Stomach smooth muscle (tissue), 2 donors: ENCODE measurements around the gene CHN2.

Experiments used
- H3K27ac ChIP-seq: one replicate; pipeline ENCODE4 v1.7.0; 2013; ENCODE audit warnings: mild to moderate bottlenecking, low read length, inconsistent platforms
- H3K27me3 ChIP-seq, 2 donors: one replicate each; pipeline ENCODE4 v1.7.0; 2013; ENCODE audit warnings: low read length in 2 of 2; ENCODE audit not compliant: insufficient read depth in 2 of 2, control insufficient read depth in 1 of 2
- H3K36me3 ChIP-seq, 2 donors: one replicate each; pipeline ENCODE4 v1.7.0; 2013; ENCODE audit warnings: low read length in 2 of 2; ENCODE audit not compliant: control insufficient read depth in 2 of 2, insufficient read depth in 2 of 2
- H3K4me1 ChIP-seq: one replicate; pipeline ENCODE4 v1.7.0; 2013; ENCODE audit warnings: low read length; ENCODE audit not compliant: control insufficient read depth, insufficient read depth
- H3K4me3 ChIP-seq, 2 donors: one replicate each; pipeline ENCODE4 v1.7.0; 2013; ENCODE audit warnings: low read length in 2 of 2
- H3K9ac ChIP-seq, 2 donors: one replicate each; pipeline ENCODE4 v1.7.0; 2013; ENCODE audit warnings: low read length in 2 of 2, mild to moderate bottlenecking in 1 of 2
- H3K9me3 ChIP-seq, 2 donors: one replicate each; pipeline ENCODE4 v1.7.0; 2013; ENCODE audit warnings: low read length in 2 of 2; ENCODE audit not compliant: control insufficient read depth in 2 of 2
- donor health status: healthy.
- donor health status: Pancreatic carcinoma.

CHN2 gene

DNA sequence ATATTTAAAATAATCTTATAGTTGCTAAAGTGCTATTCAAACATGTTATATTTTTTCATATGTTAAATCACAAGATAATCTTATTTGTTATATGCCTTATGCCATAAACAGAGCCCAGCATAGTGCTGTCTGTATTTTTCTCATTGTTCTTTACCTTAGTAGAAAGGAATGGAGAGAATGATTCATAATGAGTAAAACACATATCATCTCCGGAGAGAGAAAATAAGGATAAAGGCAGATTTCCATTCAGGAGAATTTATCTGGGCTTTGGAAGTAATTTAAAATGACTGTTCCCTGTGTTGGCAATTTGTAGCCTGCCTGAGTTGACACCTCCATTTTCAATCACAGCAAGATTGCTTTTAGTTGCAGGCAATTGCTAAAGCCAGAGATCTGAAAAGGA is 30.2 kb downstream of the CHN2 start:
- Histone ChIP-seq H3K27me3 (no peaks in the 10 kb centered on the region), H3K9me3 (peaks cover 0 to 2% of the 10 kb centered on the region in 2 donors)

DNA sequence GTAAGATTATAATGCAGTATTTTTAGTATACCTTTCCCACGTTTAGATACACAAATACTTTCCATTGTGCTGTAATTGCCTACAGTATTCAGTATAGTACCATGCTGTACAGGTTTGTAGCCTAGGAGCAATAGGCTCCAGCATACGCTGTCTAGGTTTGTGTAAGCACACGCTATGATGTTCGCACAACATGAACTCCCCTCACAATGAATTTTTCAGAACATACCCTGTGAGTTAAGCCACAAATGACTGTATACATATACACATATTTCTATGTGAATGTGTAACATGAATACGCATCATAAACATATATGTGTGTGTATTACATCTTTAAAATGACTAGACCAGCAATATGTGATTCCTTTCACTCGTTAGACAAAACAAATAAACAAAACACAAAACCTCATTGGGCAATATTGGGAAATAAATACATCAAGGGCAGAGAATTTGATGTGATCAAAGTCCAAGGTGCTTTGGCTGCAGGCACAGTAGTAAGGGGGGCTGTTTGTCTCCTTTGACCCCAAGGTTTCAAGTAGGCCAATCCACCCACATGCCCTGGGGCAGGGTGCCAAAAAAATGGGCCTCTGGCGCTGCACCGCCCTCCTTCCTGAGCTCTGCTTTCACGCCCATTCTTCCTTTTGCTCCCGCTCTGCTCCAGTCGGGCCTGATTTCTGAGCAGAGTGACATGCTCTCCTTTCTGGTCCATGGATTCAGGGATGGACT is 33.9 kb downstream of the CHN2 start:
- no peaks in the 10 kb centered on the region for H3K27me3 ChIP-seq
- H3K4me1 ChIP-seq = no peaks in the 10 kb centered on the region
- H3K9me3 ChIP-seq = no peaks in the 10 kb centered on the region
- no peak overlapping the region for H3K27ac ChIP-seq
- no peaks in the 10 kb centered on the region for H3K36me3 ChIP-seq
- H3K4me3 ChIP-seq = no peak overlapping the region
- H3K9ac ChIP-seq = no peak overlapping the region

More for the DNA sequence above, 30.2 kb downstream of the CHN2 start:
- Histone ChIP-seq H3K36me3 (no peaks in the 10 kb centered on the region), H3K27ac (no peak overlapping the region), H3K4me1 (no peaks in the 10 kb centered on the region), H3K4me3 (no peak overlapping the region), H3K9ac (no peak overlapping the region)

DNA sequence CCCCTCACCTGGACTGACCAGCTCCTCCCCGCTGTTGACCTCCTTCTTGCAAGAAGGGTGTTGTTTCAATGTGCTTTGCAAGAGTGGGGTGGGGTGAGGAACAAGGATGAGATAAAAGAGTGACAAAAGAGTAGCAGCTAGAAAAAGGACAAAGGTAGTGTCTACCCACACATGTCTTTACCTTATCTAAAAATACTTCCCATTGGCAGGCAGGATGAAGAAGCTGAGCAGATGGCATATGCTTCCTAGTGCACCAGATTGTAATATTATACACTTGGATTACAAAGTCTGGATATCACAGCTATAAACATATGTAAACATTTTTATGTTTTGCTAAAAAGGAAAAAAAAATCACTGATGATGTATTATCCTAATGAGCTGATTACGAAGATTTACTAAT is 34.5 kb downstream of the CHN2 start:
- no peak overlapping the region for H3K9ac ChIP-seq
- H3K27ac ChIP-seq = no peak overlapping the region

DNA sequence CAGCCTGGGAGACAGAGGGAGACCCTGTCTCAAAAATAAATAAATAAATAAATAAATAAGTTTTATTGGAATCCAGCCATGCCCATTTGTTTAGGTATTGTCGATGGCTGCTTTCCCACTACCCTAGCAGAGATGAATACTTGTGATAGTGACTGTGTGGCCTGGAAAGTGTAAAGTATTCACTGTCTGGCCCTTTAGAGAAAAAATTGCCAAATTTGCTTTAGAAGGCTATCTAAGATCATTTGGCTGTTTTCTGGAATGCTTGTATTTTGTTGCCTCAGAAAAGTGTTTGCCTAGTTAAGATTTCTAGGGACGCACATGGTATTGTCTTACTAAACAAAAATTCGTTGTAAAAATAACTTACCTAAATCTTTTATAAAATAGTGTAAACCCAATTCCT is 35.4 kb downstream of the CHN2 start:
- Histone ChIP-seq H3K9ac (no peak overlapping the region), H3K27me3 (no peaks in the 10 kb centered on the region), H3K27ac (no peak overlapping the region), H3K9me3 (no peaks in the 10 kb centered on the region), H3K4me3 (no peak overlapping the region), H3K4me1 (no peaks in the 10 kb centered on the region), H3K36me3 (no peaks in the 10 kb centered on the region)

More for the DNA sequence above, 34.5 kb downstream of the CHN2 start:
- Histone ChIP-seq H3K27me3 (no peaks in the 10 kb centered on the region), H3K4me1 (no peaks in the 10 kb centered on the region), H3K9me3 (no peaks in the 10 kb centered on the region), H3K4me3 (no peak overlapping the region), H3K36me3 (no peaks in the 10 kb centered on the region)

DNA sequence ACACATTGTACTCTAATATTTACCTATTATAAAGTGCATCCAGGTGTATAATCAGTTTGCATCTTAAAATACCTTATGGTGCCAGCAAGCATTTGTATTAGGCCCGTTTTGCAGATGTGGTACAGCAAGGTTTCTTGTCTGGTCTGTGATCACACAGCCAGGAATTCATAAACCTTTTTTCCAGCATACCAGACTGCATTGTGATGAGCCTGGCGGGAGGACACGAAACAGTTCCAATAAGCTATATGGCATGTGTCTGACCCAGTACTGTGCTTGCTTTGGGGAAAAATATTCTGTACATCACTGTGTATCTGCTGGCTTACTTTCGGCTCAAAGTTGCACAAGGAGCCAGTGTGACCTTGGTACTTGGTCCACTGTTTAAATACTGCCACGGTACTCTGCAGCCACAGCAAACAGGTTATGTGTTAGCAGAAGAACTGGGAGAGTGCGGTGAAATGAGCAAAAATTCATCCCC is 36.3 kb downstream of the CHN2 start:
- Histone ChIP-seq H3K9me3 (no peaks in the 10 kb centered on the region), H3K27ac (no peak overlapping the region), H3K36me3 (no peaks in the 10 kb centered on the region), H3K9ac (no peak overlapping the region), H3K4me3 (no peak overlapping the region), H3K4me1 (no peaks in the 10 kb centered on the region), H3K27me3 (no peaks in the 10 kb centered on the region)

DNA sequence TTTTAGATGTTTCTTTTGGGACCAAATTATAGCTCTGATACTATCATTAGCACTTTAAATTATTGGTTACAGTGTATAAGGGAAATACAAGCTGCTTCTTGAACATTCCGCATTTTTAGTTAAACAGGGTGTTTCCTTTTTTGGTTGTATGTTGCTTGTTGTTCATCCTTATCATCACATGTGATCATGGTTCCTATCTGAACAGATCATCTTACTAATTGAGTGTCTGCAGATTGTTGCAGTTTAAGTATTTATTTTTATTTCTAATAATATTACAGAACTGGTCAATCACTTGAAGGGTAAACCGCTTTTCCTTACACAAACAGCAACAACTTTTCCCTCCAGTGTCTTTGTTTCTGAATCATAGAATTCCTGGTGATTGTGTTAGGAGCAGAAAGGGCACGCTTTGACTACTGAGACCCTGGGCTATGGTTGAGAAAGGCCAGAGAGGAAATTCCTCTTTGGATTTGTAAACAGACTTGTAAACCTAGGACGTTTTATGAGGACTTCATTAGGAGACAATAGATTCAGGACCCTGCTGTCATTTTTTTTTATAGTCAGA is 37.2 kb downstream of the CHN2 start:
- Histone ChIP-seq H3K27ac (no peak overlapping the region), H3K36me3 (no peaks in the 10 kb centered on the region), H3K4me1 (no peaks in the 10 kb centered on the region), H3K27me3 (no peaks in the 10 kb centered on the region), H3K4me3 (no peak overlapping the region), H3K9me3 (no peaks in the 10 kb centered on the region), H3K9ac (no peak overlapping the region)

DNA sequence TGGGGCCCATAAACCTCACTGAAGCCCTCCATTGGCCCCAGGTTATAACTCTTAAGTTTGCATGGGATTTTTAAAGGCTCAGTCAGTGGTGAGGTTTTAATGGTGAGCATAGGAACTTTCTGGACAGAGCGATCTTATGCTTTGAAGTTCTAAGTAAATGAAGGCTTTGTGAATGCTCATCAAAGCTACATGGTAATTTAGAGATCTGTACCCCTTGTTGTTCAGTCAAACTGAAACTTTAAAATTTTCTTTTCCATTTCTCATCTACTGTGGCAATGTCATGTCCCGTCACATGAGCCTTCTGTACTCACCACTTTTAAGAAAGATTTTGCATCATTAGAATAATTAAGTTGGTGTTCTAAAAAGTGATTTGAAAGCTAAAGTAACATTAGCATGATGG is 39.9 kb downstream of the CHN2 start:
- no peaks in the 10 kb centered on the region for H3K9me3 ChIP-seq
- H3K27ac ChIP-seq = no peak overlapping the region
- H3K36me3 ChIP-seq = no peaks in the 10 kb centered on the region
- no peak overlapping the region for H3K9ac ChIP-seq
- no peaks in the 10 kb centered on the region for H3K4me1 ChIP-seq
- H3K4me3 ChIP-seq = no peak overlapping the region
- H3K27me3 ChIP-seq = no peaks in the 10 kb centered on the region

DNA sequence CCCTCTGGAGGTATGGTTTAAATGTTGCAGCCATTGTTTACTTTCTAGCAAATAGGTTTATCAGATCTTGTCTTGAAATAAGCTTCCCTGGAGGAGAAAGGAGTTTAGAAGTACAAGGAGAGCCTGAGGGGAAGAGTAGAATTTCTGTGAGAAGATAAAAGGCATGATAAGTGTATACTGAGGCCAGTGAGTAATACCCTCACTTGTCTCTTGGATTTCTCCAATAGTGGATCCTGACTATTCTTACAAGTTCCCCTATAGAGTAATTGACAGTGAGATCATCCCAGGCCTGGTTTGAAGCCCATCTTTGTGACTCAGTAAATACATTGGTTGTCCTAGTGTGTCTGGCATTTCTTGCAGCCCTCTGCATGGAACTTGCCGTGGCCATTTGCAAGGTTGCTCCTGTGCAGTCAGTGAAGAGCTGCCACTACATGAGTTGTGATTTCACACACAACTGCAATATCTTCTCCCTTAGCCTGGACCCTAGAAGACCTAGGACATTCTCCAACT is 41.6 kb downstream of the CHN2 start:
- no peaks in the 10 kb centered on the region for H3K27me3 ChIP-seq
- H3K4me3 ChIP-seq = no peak overlapping the region
- H3K9me3 ChIP-seq = no peaks in the 10 kb centered on the region
- no peaks in the 10 kb centered on the region for H3K36me3 ChIP-seq
- no peak overlapping the region for H3K27ac ChIP-seq
- no peaks in the 10 kb centered on the region for H3K4me1 ChIP-seq
- no peak overlapping the region for H3K9ac ChIP-seq

DNA sequence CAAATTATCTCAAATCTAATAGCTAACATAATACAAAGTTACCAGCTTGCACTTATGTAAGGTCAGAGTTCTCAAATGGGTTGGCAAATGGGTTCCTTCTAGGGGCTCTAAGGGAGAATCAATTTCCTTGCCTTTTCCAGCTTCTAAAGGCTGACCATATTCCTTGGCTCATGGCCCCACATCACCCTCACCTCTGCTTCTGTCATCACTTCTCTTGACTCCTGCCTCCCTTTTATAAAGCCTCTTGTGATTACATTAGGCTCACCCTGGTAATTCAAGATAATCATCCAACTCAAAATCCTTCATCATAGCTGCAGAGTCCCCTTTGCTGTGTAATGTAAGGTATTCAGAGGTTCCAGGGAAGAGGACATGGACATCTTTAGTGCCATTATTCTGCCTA is 42.1 kb downstream of the CHN2 start:
- H3K9ac ChIP-seq = no peak overlapping the region
- H3K27me3 ChIP-seq = no peaks in the 10 kb centered on the region
- no peaks in the 10 kb centered on the region for H3K36me3 ChIP-seq
- H3K4me3 ChIP-seq = no peak overlapping the region
- H3K4me1 ChIP-seq = no peaks in the 10 kb centered on the region
- no peak overlapping the region for H3K27ac ChIP-seq
- no peaks in the 10 kb centered on the region for H3K9me3 ChIP-seq

DNA sequence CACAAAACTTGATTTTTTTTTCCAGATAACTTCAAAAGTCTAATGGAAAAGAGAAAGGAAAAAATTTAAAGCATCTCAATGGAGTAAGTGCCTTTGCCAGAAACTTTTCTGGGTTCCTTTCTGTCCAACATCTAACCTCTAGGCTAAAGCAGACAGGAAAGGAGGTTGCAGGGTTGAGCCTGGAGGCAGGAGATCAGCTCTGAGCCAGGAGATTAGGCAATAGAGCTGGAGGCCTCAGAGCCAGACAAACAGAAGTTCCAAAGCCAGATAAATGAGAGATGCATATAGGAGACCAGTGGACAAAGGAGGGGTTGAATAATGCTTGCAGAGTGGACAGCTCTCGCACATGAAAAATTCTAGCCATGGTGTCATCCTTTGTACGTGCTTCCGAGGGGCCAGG is 42.9 kb downstream of the CHN2 start:
- no peaks in the 10 kb centered on the region for H3K4me1 ChIP-seq
- H3K4me3 ChIP-seq = no peak overlapping the region
- H3K9me3 ChIP-seq = no peaks in the 10 kb centered on the region
- H3K27ac ChIP-seq = no peak overlapping the region
- no peaks in the 10 kb centered on the region for H3K27me3 ChIP-seq
- no peak overlapping the region for H3K9ac ChIP-seq
- no peaks in the 10 kb centered on the region for H3K36me3 ChIP-seq

DNA sequence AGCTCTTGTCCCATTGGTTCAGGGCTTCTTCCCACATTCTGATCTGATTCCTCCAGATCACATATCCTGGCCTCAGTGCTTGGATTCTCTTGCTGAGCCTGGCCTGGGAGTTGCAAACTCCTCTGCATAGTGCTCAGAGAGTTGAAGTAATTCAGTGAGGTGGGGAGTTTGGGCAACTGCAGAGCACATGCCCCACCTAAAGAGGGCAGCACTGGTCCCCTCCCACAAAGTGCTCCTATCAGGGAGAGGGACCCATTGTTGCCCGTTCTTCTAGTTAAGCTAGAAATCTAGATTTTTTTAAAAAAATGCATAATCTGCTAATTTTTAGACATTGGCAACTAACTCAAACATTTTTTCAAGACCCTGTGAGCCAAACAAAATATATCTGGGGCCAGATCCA is 45.1 kb downstream of the CHN2 start:
- no peak overlapping the region for H3K27ac ChIP-seq
- no peaks in the 10 kb centered on the region for H3K4me1 ChIP-seq
- no peak overlapping the region for H3K9ac ChIP-seq
- no peaks in the 10 kb centered on the region for H3K27me3 ChIP-seq
- H3K9me3 ChIP-seq = no peaks in the 10 kb centered on the region
- no peaks in the 10 kb centered on the region for H3K36me3 ChIP-seq
- H3K4me3 ChIP-seq = no peak overlapping the region
